ENCODE results near the gene CRP.
"Not testable (repeated sequence)": the region's sequence is repeated elsewhere in the genome, so short reads cannot be mapped to it uniquely, and the experiment has no call there.

The CRP gene

GRCh38 chr1:159700312-159700711 is 14.1 kb downstream of the CRP start:
- no peak for DNase-seq

- no peak for DNase-seq
These were observed 14.7 kb downstream of the CRP start for GRCh38 chr1:159699653-159700052.

- no peak for DNase-seq
These were observed 15.1 kb downstream of the CRP start for GRCh38 chr1:159699246-159699645.

GRCh38 chr1:159687511-159687910 is 26.9 kb downstream of the CRP start:
- no peak for DNase-seq

- DNase-seq, result no peak
These were observed 27.6 kb downstream of the CRP start for GRCh38 chr1:159686599-159687299.

GRCh38 chr1:159678939-159679338 is 35.5 kb downstream of the CRP start:
- no peak for DNase-seq

- DNase-seq, result no peak
These were observed 39.3 kb downstream of the CRP start for GRCh38 chr1:159675046-159675445.

GRCh38 chr1:159672390-159672789 is 42.0 kb downstream of the CRP start:
- not testable (repeated sequence) for DNase-seq

- no peak for DNase-seq
These were observed 45.1 kb downstream of the CRP start for GRCh38 chr1:159669338-159669737.

GRCh38 chr1:159668739-159669138 is 45.6 kb downstream of the CRP start:
- no peak for DNase-seq

GRCh38 chr1:159664247-159664646 is 50.1 kb downstream of the CRP start:
- no peak for DNase-seq

GRCh38 chr1:159663552-159663951 is 50.8 kb downstream of the CRP start:
- DNase-seq, result no peak

All from anterior cingulate cortex (tissue), 58 donors.